Activated CD4-positive, alpha-beta T cell treated with anti-CD3 and anti-CD28 coated beads, Interleukin-10, Interleukin-2, amounts not matched to agents 100 ng/mL and 50 ng/mL, durations not matched to agents 16 hours and 8 hours (primary cell): ENCODE results near the gene APBB2.

Source experiments
- DNase-seq: peaks from one replicate; pipeline ENCODE4 v3.0.0-alpha.2; 2020

APBB2 gene

DNA sequence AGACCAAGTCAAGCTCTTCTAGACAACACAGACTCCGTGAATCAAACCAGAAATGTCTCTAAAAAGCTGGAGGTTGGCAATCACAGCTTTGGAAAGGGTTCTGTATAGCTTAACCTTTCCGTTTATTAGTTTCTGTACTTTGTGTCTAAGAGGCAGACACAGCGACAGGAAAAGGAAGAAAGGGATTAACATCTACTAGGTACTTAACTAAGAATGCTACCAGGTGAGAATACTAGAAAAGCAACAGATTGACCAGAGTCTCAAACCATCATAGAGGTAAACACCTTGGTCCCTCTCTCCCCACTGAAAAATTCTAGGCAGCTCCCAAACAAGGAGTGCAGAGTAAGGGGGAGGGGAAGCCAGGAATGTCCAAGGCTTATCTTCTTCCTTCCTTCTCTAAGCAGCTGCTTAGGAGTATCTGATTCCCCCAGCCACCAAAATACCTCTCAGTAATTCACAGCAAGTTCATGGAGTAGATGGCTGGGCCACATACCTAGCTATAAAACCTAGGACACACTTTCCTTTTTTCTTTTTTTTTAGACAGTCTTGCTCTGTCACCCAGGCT is 80.8 kb downstream of the APBB2 start:
- DNase-seq, result no peak

DNA sequence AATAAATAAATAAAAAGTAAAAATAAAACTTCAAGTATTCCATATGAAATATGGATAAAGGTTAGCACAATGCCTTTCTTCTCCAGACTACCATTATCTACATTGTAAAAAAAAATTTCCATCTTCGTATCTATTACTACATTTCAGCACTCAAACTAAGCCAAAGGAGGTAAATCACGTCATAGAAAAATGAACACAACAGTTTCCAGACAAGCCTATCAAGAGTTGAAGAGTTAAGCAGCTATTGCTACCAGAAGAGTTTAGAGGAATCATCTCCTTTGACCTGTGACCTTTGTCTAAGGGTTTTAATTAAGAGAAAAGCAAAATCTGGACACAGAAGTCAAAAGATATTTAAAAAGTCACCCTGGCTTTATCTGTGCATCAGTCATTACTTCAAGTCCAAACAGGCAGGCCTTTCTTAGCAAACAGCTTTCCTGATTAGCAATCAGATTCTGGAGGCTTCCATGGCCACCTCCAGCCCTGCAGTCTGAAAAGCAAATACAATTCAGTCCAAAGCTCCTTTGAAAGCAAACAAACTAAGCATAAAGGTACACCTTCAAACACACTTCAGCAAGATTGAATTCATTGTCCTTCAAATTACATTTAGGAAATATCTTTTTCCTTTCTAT is 82.2 kb downstream of the APBB2 start:
- DNase-seq, result no peak

DNA sequence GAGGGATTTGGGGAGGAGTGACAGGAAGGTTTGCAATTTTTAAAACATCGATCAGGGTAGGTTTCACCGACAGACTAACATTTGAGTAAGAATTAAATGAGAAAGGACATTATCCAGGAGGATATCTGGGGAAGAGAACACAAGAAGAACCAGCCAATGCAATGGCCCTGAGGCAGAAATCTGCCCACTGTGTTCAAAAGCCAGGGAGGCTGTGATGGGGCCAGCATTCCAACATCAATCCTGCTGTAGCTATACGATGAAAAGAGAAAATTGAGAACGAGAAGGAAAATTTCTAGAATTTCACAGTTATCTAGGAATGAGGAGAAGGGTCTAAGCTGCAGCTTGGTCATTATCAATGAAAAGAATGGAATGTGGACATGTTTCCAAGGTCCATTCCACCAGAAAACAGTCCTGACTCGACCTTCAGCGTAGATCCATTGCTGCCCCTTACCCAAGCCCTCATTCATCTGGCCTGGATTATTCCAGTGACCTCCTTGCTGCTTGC is 84.4 kb downstream of the APBB2 start:
- DNase-seq, result no peak

DNA sequence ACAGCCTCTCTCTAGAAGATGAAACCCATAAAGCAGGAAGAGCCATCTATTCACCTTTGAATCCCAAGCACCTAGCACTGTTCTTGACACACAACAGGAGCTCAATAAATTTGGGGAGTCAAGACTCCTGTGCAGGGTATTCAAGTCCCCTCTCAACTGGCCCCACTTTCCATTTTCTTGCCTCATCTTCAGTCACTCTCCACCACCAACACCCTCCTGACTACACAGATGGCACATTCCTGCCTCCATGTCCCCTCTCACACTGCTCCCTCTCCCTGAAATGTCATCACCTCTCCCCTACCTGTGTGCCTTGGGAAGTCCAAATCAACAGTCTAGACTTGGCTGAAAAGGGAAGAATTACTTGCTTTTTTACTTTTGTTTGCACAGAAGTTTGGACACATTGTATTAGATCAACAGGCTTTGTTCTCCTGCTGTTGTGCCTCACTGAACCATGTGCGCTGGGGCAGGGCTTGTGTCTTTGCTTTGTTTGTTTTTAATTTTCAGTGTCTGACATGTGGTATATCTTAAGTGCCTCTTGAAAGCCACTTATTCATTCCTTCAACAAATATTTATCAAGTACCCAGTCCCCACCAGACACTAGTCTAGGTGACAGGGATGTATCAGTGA is 85.1 kb downstream of the APBB2 start:
- DNase-seq, result no peak

DNA sequence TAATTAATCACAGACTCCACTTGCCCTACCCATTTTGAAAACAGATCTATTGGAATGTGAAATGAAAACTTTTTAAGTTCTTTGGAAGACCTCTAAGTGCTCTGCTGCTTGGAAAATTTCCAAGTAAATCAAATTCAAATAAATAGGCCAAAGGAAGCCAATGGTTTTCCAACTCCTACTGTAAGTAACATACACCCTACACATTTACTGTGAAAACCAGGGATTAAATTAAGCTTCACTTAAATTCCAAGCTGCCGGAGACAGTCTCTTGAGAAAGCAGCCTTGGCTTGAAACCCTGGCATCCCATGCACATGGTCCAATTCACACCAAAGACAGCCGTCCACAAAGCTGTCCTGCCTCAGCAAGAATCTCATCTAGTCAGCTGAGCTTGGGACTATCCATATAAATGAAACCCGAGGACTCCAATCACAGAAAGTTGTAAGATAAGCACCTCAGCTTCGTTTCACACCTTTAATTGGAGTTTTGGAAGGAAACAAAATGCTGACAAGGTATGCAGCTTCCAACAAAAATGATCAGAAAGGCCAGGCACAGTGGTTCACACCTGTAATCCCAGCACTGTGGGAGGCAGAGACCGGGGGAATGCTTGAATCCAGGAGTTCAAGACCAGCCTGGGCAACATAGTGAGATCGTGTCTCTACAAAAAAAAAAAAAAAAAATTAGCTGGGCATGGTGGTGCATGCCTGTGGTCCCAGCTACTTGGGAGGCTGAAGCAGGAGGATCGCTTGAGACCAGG is 88.6 kb downstream of the APBB2 start:
- no peak for DNase-seq

DNA sequence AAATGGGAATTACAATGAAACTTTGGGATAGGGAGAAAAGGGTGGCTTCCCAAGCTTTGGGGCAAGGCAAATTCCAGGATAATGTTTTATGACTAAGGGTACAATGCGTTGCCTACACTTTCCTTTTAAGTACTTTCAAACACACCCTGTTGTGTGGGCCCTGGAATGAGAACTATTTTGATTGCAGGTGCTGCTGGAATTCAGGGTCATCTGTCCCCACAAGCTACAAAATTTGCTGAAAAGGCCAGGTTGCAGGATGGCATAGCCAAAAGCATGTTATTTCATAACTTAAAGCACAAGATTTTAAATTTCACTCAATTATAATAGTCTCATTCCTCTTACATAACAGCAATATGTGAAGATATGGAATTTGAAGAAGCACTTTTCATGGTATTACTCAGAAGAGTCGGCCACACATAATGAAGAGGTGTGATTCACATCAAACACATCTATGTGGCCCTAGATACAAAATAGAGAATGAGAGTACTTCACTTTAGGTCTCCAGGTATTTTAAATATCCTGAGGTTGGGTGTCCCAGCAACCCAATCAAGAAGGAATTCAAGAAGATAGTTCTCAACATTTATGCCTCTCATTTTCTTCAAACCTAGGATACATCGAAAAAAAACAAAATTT is 89.3 kb downstream of the APBB2 start:
- DNase-seq, result no peak

DNA sequence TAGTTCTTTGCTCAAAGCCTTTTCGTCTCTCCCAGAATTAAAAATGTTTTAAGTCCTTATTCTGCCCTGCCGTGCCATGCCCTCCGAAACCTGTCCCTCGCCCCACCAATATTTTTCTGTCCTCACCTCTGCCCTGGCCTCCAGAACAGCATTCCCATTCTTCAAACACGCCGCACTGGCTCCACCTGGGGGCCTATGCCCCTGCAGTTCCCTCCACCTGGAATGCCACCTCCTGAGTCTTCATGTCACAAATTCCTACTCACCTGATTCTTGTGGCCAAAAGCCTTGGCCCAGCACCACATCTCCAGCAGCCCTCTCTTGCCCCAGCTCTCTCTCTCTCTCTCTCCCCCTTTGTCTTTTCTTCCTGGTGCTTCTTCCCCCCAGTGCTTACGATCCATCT is 91.6 kb downstream of the APBB2 start:
- no peak for DNase-seq

DNA sequence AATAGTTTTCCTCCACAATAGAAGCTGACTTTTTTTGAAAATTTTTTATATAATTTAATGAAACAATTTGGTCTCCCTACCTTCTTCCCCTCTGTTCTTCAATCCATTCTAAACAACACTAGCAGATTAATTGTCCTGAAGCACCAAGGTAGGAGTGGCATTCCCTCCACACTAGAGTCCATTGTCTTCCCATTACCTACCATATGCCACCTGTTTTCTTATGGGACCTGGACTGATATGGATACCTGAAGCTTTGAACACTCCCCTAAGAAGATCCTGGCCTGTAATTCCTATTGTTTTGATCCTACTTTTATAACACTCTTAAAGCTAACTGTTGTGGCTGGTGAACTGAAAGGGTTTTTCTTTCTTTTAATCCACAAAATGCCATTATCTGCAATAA is 92.0 kb downstream of the APBB2 start:
- no peak for DNase-seq

DNA sequence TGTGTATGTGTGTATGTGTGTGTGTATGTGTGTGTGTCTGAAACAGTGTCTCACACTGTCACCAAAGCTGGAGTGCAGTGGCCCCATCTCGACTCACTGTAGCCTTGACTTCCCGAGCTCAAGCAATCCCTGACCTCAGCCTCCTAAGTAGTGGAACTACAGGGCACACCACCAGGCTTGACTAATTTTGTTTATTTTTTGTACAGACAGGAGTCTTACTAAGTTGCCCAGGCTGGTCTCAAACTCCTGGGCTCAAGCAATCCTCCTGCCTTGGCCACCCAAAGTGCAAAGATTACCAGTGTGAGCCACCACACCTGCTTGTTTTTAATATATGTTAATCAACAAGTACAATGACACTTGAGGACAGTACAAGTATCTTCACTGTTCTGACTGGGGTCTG is 92.4 kb downstream of the APBB2 start:
- no peak for DNase-seq

DNA sequence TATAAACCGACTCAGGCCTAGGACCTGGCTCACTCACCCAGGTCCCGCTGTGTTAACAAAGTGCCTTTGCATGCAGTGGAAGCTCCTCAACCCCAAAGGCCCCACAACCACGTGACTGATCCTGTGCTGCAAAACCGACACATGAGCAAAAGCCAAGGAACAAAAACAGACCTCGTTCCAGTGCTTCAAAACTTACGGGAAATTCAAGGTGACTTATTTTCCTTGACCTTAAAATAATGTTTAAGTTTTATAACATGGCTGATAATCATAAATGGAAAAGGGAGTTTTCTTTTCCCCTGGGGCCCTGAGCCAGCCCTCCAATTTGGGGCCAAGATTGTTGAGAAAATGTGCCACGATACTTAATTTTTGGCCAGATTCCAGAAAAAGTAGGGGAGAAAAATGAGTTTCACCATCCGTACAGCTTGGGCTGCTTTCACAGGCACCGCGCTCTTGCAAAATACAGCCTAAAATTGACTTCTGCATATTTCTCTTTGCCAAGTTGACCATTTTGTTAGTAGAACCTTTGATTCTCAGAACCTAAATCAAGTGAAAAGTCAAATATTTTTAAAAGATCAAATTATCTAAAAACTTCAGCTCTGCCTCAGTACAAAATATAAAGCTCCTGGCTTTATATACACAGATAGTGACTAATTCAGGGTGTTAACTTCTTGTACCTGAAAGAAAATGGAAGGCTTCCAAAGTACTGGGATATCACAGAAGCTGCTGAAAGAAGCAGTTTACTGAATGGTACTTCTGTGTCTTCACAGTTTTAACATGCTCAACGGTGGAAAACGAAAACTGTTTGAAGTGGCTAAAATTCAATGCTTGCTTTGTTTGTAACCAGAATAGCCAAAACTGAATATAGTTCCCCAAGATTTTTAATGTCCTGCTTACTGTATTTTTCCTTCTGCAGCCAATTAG is 93.8 kb downstream of the APBB2 start:
- DNase-seq, result no peak

DNA sequence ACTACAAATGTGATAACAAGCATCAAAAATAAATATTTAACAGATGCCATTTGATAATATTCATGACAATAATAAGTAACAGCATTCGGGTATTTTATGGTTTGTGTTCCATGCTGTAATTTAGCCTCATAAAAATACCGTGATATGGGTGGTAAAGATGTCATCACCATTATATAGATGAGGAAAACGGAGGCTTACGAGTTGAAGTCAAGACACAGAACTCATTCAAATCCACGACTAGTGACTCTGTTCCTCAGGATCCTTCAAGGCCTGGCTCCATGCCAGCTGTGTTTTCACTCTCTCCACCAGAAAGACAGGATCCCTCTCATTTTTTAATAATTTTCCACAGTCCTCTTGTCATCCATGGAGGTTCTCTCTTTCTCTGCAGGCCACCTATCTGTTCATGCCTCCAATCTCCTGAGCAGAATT is 94.5 kb downstream of the APBB2 start:
- no peak for DNase-seq

DNA sequence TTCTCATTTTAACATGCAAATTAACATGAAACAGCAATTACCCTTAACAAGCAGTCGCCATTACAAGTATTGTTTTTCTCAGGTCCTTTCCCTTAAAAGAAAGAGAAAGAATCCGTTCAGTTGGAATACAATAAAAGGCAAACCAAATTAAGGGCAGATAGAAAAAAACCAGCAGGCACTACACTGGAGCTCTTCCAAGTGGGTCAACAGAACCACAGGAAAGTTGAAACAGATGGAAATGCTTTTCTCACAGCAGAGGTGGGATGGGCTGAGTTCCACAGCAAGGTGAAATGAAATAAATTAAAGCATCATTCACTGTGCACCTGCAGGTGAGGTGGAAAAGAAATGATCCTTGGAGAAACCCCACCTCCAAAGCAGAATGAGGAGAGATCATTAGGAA is 102.6 kb downstream of the APBB2 start:
- no peak for DNase-seq

DNA sequence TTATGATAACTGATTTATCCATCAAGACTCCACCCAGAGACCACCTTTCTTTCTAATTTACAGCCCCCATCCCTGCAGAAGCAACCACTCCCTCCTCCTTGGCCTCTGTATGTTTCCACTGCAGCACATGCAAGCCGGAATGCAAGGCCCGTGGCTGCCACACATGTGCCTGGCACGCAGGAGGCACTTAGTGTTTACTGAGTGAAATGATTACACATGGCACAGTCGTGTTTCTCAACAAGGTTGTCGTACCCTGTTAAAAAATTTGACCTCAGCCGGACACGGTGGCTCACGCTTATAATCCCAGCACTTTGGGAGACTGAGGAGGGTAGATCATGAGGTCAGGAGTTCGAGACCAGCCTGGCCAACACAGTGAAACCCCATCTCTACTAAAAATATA is 104.3 kb downstream of the APBB2 start:
- DNase-seq, result no peak

DNA sequence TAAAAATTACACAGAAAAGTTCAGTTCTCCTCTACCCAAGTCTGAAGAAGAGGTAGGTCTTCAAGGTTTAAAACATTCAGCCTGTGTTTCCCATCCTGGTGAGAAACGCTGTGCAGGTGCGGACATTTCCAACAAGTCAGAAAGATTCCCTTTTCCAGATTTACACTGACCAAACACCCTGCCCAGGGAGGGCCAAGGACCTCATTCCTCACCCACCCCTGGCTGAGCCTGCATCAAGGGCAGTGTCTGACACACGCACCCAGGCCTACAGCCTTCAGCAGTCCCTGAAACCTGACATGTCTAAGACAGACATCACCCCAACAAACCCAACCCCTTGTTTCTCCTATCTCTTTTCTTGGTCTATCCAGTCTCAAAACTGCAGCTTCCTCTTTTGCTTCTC is 105.9 kb downstream of the APBB2 start:
- DNase-seq, result no peak

DNA sequence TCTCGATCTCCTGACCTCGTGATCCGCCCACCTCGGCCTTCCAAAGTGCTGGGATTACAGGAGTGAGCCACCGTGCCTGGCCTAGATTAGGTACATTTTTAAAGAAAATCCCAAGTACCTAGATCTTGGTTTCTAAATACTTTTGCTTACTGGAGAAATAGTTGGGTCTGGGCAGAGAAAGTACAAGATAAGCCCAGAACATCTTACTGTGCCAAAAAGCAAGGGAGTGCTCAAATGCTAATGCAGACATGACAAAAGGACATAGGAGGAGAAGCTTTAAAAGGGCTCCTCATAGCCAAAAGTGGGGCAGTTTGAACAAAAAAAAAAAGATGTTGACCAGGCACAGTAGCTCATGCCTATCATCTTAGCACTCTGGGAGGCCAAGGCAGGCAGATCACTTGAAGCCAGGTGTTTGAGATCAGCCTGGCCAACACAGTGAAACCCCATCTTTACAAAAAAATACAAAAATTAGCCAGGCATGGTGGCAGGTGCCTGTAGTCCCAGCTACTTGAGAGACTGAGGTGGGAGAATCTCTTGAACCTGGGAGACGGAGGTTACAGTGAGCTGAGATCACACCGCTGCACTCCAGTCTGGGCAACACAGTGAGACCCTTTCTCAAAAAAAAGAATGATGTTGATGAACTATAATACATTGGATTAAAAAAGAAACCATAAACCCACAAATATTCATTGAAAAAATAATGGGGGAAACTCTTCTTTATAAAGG is 107.5 kb downstream of the APBB2 start:
- no peak for DNase-seq

DNA sequence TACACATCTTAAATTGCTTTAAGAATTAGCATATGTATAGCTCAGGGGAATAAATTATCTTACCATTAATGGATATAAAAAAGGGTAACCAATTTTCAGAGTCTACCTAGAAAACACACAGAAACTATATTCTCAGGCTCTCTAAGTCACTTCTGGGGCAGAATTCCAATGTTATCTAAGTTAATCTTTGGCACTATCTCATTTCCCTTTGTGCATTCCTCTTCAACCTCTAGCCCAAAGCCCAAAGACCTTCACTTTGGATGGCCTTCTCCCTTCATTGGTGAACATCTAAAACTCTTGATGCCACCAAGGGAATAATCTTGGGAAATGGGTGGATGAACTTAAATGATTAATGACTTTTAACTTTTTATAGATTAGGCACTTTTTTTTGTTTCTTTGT is 108.3 kb downstream of the APBB2 start:
- DNase-seq, result no peak

DNA sequence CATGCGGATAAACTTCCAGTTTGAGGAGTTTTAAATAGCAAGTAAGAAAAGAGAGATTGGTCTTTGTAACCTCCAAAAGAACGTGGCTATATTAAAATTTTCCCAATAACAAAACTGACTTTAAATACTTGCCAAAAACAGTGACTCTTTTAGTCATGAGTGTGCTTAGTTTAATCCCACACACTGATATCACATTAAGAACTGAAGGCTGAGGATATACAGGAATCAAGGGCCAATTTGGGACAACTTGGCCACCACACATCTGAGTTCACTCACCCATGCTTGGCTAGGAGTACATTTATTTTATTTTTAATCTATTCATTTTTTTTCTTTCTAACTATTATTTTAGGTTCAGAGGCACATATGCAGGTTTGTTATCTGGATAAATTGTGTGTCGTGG is 110.2 kb downstream of the APBB2 start:
- no peak for DNase-seq

DNA sequence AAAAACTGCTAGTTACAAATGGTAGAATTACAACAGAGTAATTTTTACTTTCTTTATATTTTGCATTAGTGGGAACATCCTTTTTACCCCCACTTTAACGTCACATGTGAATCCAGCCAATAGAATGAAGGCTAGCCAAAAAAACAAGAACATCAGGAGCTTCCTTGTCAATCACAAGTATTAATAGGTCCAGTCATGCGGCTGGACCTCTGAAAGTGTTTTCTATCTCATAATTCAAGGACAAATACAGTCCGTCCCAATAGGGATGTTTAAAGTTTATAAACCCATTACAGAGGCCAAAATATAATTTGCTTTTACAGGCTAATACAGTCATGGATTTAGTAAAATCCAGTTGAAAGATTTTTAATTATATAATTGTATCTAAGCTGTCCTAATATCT is 110.7 kb downstream of the APBB2 start:
- DNase-seq, result no peak

DNA sequence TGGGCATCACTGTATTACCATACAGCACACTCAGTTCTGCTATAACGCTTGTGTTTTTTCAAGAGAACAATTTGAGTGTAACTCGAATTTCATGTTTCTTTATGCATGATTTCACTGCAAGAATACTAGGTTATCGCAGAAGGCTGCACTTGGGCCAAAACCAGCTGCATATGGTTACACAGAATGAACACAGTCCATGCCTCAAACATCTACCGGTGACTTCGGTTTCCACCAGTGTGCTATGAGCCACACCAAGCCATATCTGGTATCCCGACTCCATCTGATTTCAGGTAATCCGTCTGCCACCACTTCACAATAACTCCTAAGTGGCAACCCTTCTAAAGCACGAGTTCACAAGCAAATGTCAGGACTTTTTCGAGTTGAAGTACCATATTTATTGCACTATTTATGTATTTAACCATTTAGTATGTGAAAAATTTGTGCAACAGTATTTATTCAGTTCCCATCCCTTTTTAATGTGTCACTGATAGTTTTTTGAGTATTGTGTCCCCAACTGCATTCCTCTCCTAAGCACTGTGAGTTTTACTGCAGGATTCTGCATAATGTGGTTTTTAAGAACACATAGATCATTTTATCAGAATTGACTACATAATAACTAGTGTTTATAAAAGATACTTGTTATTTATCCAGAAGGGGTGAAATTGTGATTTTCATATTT is 111.8 kb downstream of the APBB2 start:
- no peak for DNase-seq

DNA sequence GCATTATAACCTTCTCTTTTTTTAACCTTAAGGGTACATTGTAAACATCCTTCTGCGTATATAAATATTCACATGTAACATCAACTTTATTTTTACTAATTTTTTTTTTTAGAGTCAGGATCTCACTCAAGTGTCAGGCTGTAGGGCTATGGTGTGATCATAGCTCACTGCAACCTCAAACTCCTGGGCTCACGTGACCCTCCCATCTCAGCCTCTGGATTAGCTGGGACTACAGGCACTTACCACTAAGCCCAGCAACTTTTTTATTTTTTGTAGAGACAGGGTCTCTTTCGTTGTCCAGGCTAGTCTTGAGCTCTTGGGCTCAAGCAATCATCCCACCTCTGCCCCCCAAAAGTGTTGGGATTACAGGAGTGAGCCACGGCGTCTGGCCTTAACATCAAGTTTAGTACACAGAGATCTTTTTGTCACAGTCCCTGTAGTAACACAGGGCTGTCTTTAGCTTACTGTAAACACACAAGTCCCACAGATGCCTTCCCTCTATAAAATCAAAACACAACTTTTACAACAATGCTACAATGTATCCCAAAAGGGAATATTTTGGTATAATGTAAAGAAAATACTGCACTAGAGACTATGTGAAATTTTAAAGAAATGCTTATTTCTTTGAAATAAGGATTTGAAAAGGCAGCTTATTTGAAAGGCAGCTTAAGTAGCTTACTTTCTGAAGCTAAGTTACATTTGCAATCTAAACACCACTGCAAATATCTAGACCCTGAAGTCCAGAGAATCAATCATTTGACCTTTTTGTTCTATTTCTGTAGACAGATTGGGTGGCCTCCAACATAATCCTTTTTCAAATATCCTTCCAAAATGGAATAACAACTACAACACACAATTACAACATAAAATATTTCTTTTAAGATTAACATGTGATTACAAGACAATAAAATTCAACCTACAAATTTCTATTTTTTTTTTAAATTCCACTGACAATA is 116.0 kb downstream of the APBB2 start:
- DNase-seq, result no peak
